HG03039 (cell line): Measurements from ENCODE around the gene RGS7.

Experiments used
- ATAC-seq: cut with Tn5 transposase; IDR thresholded peaks from one replicate; pipeline ENCODE4 v1.9.1; 2021; ENCODE audit warnings: mild to moderate bottlenecking, moderate library complexity; ENCODE audit not compliant: unreplicated experiment

RGS7 gene

GRCh38 chr1:241356519-241357365 lies at the start of gene RGS7:
Gene RGS7, minus strand, starts transcription at chr1:241357205.
- ATAC-seq = peak; percentile 65

GRCh38 chr1:241406421-241406820 lies 49.4 kb upstream of the RGS7 start:
- ATAC-seq = no peak

- ATAC-seq = no peak
Observed at GRCh38 chr1:241401156-241401555, 44.2 kb upstream of the RGS7 start.

GRCh38 chr1:241396747-241397681 lies 40.0 kb upstream of the RGS7 start:
- no peak for ATAC-seq

- ATAC-seq = no peak
Observed at GRCh38 chr1:241391926-241392710, 35.1 kb upstream of the RGS7 start.

DNA sequence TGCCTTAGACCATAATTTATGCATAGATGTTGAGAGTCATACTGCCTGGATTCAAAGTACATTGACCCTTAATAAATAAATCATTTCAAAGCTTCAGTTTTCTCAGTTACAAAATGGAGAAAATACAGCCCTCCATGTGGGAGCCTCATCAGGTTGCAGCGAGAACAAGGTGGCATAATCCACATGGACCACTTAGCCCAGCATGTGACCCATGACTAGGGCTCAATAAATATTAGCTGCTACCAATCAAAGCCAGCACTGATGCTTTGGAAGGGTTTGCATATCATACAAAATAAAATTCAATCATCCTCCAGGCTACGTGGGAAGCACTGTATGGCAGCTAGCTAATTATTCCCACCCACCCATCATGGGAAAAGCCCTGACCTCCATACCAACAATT lies 33.5 kb upstream of the RGS7 start:
- ATAC-seq = no peak

DNA sequence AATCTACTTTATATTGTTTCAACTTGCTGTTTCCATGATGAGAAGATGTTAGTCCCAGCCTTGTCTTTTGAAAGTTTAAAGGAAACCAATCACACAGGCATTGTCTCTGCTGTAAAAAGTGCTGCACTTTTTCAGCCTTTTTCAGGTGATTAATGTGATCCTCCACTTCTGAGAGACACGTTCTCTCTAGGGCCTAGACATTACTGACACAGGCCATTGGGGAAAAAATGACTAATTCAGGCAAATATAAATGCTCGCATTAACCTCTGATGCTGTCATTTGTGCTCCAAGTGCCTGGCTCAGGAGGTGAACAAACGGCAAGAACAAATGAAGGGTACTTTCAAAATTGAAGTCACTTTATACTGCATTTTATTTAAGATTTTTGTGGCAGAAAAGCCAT lies 32.4 kb upstream of the RGS7 start:
- no peak for ATAC-seq

- ATAC-seq = no peak
Observed at GRCh38 chr1:241387216-241387615, 30.2 kb upstream of the RGS7 start.

- ATAC-seq = no peak
Observed at GRCh38 chr1:241376701-241377100, 19.7 kb upstream of the RGS7 start.

- no peak for ATAC-seq
Observed at GRCh38 chr1:241375886-241376285, 18.9 kb upstream of the RGS7 start.

- no peak for ATAC-seq
Observed at GRCh38 chr1:241366196-241366595, 9.2 kb upstream of the RGS7 start.

- ATAC-seq = no peak
Observed at GRCh38 chr1:241362350-241362749, 5.3 kb upstream of the RGS7 start.

DNA sequence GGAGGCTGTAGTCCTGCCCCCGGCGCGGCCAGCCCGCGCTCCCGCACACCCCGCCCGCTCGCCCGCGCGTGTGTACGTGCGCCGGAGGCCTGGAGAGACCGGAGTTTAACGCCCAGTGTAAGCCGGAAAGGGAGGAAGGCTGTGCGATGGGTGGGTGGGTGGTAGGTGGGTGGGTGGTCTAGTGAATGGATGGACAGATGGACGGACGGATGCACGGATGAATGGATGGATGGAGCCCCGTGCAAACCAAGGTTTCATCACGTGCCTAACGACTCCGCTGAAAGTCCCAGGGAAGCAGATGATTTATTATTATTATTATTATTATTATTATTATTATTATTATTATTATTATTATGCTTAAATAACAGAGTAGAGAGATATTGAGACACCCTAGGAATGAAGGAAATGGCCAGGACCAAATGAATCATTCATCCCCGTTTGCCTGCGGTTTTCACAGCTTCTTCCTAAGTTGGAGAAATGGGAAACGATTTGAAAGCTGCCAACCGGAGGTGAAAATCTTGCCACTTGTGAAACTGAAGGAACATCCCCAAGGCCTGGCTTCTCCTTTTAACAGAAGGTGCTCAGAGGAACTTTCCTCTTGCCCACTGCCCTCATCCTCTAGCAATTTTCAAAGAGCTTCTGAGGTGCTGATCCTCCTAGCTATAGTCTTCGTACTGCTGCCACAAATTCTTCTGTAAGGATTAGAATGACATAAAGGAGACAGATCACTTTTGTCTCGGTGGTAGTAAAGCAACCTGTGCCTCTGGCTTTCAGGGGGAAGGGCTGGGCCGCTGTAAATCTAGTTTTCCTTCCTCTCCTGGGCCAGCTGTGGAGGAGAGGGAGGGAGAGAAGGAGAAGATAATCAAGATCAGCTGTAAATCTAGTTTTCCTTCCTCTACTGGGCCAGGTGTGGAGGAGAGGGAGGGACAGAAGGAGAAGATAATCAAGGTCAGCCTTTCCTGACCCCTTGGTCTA lies 648 bp upstream of the RGS7 start:
- ATAC-seq = no peak

DNA sequence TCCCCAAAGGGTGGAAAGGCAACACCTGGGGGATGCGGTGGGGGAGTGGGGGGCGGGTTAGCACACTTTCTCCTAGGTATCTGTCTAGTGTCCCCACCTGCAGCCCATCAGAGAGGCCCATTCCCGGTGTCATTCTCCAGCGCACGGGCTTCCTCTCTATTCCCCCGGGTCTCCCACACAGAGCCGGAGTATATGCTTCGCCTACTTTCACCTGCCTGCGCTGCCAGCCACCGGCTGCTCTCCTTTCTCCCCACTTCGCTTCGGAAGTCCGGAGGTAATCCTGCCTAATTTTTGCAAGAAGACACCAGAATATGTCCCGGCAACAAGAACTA lies 852 bp downstream of the RGS7 start:
- no peak for ATAC-seq

GRCh38 chr1:241355311-241356010 lies 1.5 kb downstream of the RGS7 start:
- no peak for ATAC-seq

- ATAC-seq = no peak
Observed at GRCh38 chr1:241352401-241352800, 4.6 kb downstream of the RGS7 start.

GRCh38 chr1:241351841-241352240 lies 5.2 kb downstream of the RGS7 start:
- ATAC-seq = no peak

GRCh38 chr1:241343956-241344355 lies 13.0 kb downstream of the RGS7 start:
- no peak for ATAC-seq

- ATAC-seq = no peak
Observed at GRCh38 chr1:241336335-241336734, 20.7 kb downstream of the RGS7 start.
